ENCODE results near the gene THNSL1. TPM values are rescaled to one million over a fixed set of nuclear protein-coding genes. Genes with fewer than 3 reads are reported as not detected.
"Not testable (repeated sequence)": the region's sequence is repeated elsewhere in the genome, so short reads cannot be mapped to it uniquely, and the experiment has no call there.

Gene THNSL1
- total and polyA plus RNA-seq, 12 donors, result 1.4 to 6.8 (median 5.1) TPM

GRCh38 chr10:24998044-24998443 lies 18.4 kb upstream of the THNSL1 start:
- no peak for DNase-seq
- no peaks in the 10 kb centered on the region for H3K36me3 ChIP-seq
- no peaks in the 10 kb centered on the region for H3K4me1 ChIP-seq
- H3K4me3 ChIP-seq, result no peak overlapping the region
- no peaks in the 10 kb centered on the region for H3K27me3 ChIP-seq
- peaks cover 0 to 23% (median 6%) of the 10 kb centered on the region in 11 donors for H3K9me3 ChIP-seq
- no peak for TF ChIP-seq CTCF (IDR thresholded peaks at IDR 0.05)
- intact Hi-C loops (cut with DNase I), result loop anchor here in 2 of 10 donors (10.0 kb wide), 1 partner anchor 353 kb away; no protein-coding TSS in a partner anchor
- 82 to 90% methylated on average over 3 of the region's 3 CpGs for WGBS, 2 donors
- no peak overlapping the region for H3K27ac ChIP-seq
- no peak for ATAC-seq

- DNase-seq, H3K27me3 ChIP-seq, H3K27ac ChIP-seq, H3K36me3 ChIP-seq, H3K9me3 ChIP-seq, H3K4me3 ChIP-seq, H3K4me1 ChIP-seq, ATAC-seq: not testable (repeated sequence)
- WGBS, 2 donors, result 92 to 94% methylated on average over 2 of the region's 2 CpGs
- intact Hi-C loops (cut with DNase I), result loop anchor here in 1 of 10 donors (10.0 kb wide), 1 partner anchor 287 kb away; the partner anchor contains the start of gene ARHGAP21
Measured at GRCh38 chr10:25011591-25011990, 4.8 kb upstream of the THNSL1 start.

- H3K4me3 ChIP-seq, result no peak overlapping the region
- intact Hi-C loops (cut with DNase I), result loop anchor here in 1 of 10 donors (10.0 kb wide), 1 partner anchor 290 kb away; the partner anchor contains the start of gene ARHGAP21
- no peak for TF ChIP-seq CTCF (IDR thresholded peaks at IDR 0.05)
- no peak for ATAC-seq
- H3K27me3 ChIP-seq, result no peaks in the 10 kb centered on the region
- H3K9me3 ChIP-seq, result no peaks in the 10 kb centered on the region
- no peak overlapping the region for H3K27ac ChIP-seq
- DNase-seq, result no peak
- H3K4me1 ChIP-seq, result peaks cover 0 to 18% (median 13%) of the 10 kb centered on the region in 9 donors
- H3K36me3 ChIP-seq, result no peaks in the 10 kb centered on the region
Measured at GRCh38 chr10:25014579-25014978, 1.8 kb upstream of the THNSL1 start.

- intact Hi-C loops (cut with DNase I), result loop anchor here in 6 of 10 donors (1.0 to 10.0 kb wide), 6 partner anchors 66 to 294 kb away; partner anchors contain the start of gene ARHGAP21 (in 3 of the 6)
- Histone ChIP-seq H3K27ac (peak within 1 kb of the TSS; percentile 75 to 95 (median 92)), H3K4me1 (peaks cover 0 to 18% (median 13%) of the 10 kb centered on the region in 9 donors), H3K9me3 (no peaks in the 10 kb centered on the region), H3K27me3 (no peaks in the 10 kb centered on the region), H3K4me3 (peak within 1 kb of the TSS; percentile 61 to 83 (median 70)), H3K36me3 (no peaks in the 10 kb centered on the region)
- DNase-seq, result peak; percentile 85 to 91
- ATAC-seq, result peak; percentile 27 to 69 (median 58)
- TF ChIP-seq CTCF (IDR thresholded peaks at IDR 0.05), result no peak
- 1% methylated on average over 16 of the region's 16 CpGs for WGBS, 2 donors
Measured at GRCh38 chr10:25015828-25016375, 510 bp upstream of the THNSL1 start, which contains the start of gene ENKUR. ENKUR (minus strand) TSS chr10:25016158; CDS start chr10:25015936, 222 bp downstream.

- H3K4me1 ChIP-seq, result peaks cover 0 to 21% (median 13%) of the 10 kb centered on the region in 9 donors
- ATAC-seq, result peak in 2 of 8 donors; percentile 3 to 6
- 5 to 6% methylated on average over 10 of the region's 10 CpGs for WGBS, 2 donors
- peak overlapping the region; percentile 75 to 95 (median 92) for H3K27ac ChIP-seq
- TF ChIP-seq CTCF (IDR thresholded peaks at IDR 0.05), result no peak
- H3K9me3 ChIP-seq, result no peaks in the 10 kb centered on the region
- peak overlapping the region; percentile 61 to 83 (median 70) for H3K4me3 ChIP-seq
- no peaks in the 10 kb centered on the region for H3K27me3 ChIP-seq
- no peaks in the 10 kb centered on the region for H3K36me3 ChIP-seq
- DNase-seq, result peak in 1 of 2 donors; percentile 14
- intact Hi-C loops (cut with DNase I), result loop anchor here in 5 of 10 donors (2.0 to 10.0 kb wide), 5 partner anchors 65 to 295 kb away; partner anchors contain the start of gene ARHGAP21 (in 3 of the 5)
Measured at GRCh38 chr10:25017154-25017590, 760 bp downstream of the THNSL1 start.
